HepG2 (cell line): ENCODE results near the gene ARMH3. TPM values are rescaled to one million over a fixed set of nuclear protein-coding genes. Genes with fewer than 3 reads are reported as not detected.

Experiments
- ARNTL ChIP-seq: sonication (generic); formaldehyde crosslinking; IDR thresholded peaks from 2 replicates; pipeline ENCODE4 v1.4.0; 2020; ENCODE audit warnings: mild to moderate bottlenecking, missing genetic modification reagents
- HOXA3 ChIP-seq: sonication (generic); formaldehyde crosslinking; IDR thresholded peaks from 2 replicates; pipeline ENCODE4 v1.5.0; 2020; ENCODE audit warnings: missing genetic modification reagents
- HOXD1 ChIP-seq: sonication (generic); formaldehyde crosslinking; IDR thresholded peaks from 2 replicates; pipeline ENCODE4 v1.5.0; 2020; ENCODE audit warnings: missing genetic modification reagents
- MAF1 ChIP-seq: sonication (generic); formaldehyde crosslinking; IDR thresholded peaks from 2 replicates; pipeline ENCODE4 v1.5.0; 2020; ENCODE audit warnings: missing genetic modification reagents, borderline replicate concordance
- MLX ChIP-seq: IDR thresholded peaks from 2 replicates; pipeline ENCODE4 v1.6.1; 2016
- MTF1 ChIP-seq: sonication (generic); formaldehyde crosslinking; IDR thresholded peaks from 2 replicates; pipeline ENCODE4 v1.5.0; 2020; ENCODE audit warnings: missing genetic modification reagents
- NR1H2 ChIP-seq: sonication (generic); formaldehyde crosslinking; IDR thresholded peaks from 2 replicates; pipeline ENCODE4 v1.8.1; 2022; ENCODE audit warnings: low read depth, missing genetic modification reagents, borderline replicate concordance
- SNAPC4 ChIP-seq: sonication (generic); formaldehyde crosslinking; IDR thresholded peaks from 2 replicates; pipeline ENCODE4 v1.4.0; 2020; ENCODE audit warnings: mild to moderate bottlenecking, missing genetic modification reagents
- ZBTB40 ChIP-seq, 2 experiments: fragments of 450-650 bp in 1 of 2; sonication (generic) in 1 of 2; formaldehyde crosslinking in 1 of 2; IDR thresholded peaks; 2 replicates each; pipeline versions ENCODE4 v1.6.1 to v1.8.0; 2016 to 2022; ENCODE audit warnings: antibody characterized with exemption in 1 of 2, mild to moderate bottlenecking in 1 of 2, missing genetic modification reagents in 1 of 2
- ZMYM2 ChIP-seq: sonication (generic); formaldehyde crosslinking; IDR thresholded peaks from 2 replicates; pipeline ENCODE4 v1.8.0; 2022; ENCODE audit warnings: mild to moderate bottlenecking, missing genetic modification reagents
- ZNF260 ChIP-seq: sonication (generic); formaldehyde crosslinking; IDR thresholded peaks from 2 replicates; pipeline ENCODE4 v1.4.0; 2020; ENCODE audit warnings: missing genetic modification reagents, low read depth, mild to moderate bottlenecking, borderline replicate concordance
- ZNF275 ChIP-seq: sonication (generic); formaldehyde crosslinking; IDR thresholded peaks from 2 replicates; pipeline ENCODE4 v1.8.0; 2022; ENCODE audit warnings: missing genetic modification reagents, mild to moderate bottlenecking, inconsistent platforms, borderline replicate concordance
- polyA plus RNA-seq, 8 experiments: library from polyadenylated mRNA; depleted of rRNA in 3 of 8; stranded (reverse) in 7 of 8; unstranded in 1 of 8; fragments of >200 nt; fragmentation: Illumina TruSeq in 4 of 8; extraction: Trizol in 4 of 8; gene quantifications; 2 replicates each; pipeline versions ENCODE4 v1.2.1 to v1.2.3, GENCODE V29; 2011 to 2016; ENCODE audit warnings: low read depth in 4 of 8, missing spikeins in 1 of 8, mixed read lengths in 1 of 8; ENCODE audit not compliant: insufficient read depth in 1 of 8
- total RNA-seq, 5 experiments: library from RNA; depleted of rRNA; stranded (reverse); fragments of >200 nt; fragmentation: Illumina TruSeq; extraction: Trizol; gene quantifications; 2 replicates each; pipeline ENCODE4 v1.2.3, GENCODE V29; 2016; ENCODE audit warnings: low read depth in 1 of 5

The ARMH3 gene
- total and polyA plus RNA-seq, 2 of the 13 experiments (the other 11 are each of a cell fraction or from before 2014, with no cell fraction given), result 8.4 to 16.9 TPM

- TF ChIP-seq ZBTB40 (IDR thresholded peaks at IDR 0.05) (no peak), ZBTB40 (CRISPR knock-in tag; IDR thresholded peaks at IDR 0.05) (peak; percentile 68), ARNTL (CRISPR knock-in tag) (peak; percentile 80), MAF1 (CRISPR knock-in tag) (no peak), HOXA3 (peak; percentile 87), MTF1 (CRISPR knock-in tag) (no peak), ZNF260 (no peak), SNAPC4 (CRISPR knock-in tag) (no peak), HOXD1 (CRISPR knock-in tag) (peak; percentile 86), NR1H2 (CRISPR knock-in tag) (peak; percentile 40; the same call in 1 of the 2 replicates), ZNF275 (no peak), MLX (CRISPR knock-in tag) (no peak; the same call in 1 of the 2 replicates), ZMYM2 (no peak)
Measured at GRCh38 chr10:102055647-102056419, at the start of gene ARMH3 (continued).
